ENCODE measurements around the gene DTD2.

GRCh38 chr14:31408421-31408820, 48.9 kb downstream of the DTD2 start:
- TF ChIP-seq, protein P1, sequence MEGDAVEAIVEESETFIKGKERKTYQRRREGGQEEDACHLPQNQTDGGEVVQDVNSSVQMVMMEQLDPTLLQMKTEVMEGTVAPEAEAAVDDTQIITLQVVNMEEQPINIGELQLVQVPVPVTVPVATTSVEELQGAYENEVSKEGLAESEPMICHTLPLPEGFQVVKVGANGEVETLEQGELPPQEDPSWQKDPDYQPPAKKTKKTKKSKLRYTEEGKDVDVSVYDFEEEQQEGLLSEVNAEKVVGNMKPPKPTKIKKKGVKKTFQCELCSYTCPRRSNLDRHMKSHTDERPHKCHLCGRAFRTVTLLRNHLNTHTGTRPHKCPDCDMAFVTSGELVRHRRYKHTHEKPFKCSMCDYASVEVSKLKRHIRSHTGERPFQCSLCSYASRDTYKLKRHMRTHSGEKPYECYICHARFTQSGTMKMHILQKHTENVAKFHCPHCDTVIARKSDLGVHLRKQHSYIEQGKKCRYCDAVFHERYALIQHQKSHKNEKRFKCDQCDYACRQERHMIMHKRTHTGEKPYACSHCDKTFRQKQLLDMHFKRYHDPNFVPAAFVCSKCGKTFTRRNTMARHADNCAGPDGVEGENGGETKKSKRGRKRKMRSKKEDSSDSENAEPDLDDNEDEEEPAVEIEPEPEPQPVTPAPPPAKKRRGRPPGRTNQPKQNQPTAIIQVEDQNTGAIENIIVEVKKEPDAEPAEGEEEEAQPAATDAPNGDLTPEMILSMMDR (IDR thresholded peaks at IDR 0.05; ENCODE audit: low read length) = no peak
- TF ChIP-seq EZH2phosphoT487 (IDR thresholded peaks at IDR 0.05; ENCODE audit: low read length) (no peak), EZH2 (optimal IDR thresholded peaks at IDR 0.05; ENCODE audit: low read depth, low read length) (no peak)
